ENCODE measurements around the gene CHI3L2. TPM values are rescaled to one million over a fixed set of nuclear protein-coding genes. Genes with fewer than 3 reads are reported as not detected.

The CHI3L2 gene
- total and polyA plus RNA-seq, 2 of the 4 experiments (the other 2 are of a cell fraction): 0.18 to 0.19 TPM

DNA sequence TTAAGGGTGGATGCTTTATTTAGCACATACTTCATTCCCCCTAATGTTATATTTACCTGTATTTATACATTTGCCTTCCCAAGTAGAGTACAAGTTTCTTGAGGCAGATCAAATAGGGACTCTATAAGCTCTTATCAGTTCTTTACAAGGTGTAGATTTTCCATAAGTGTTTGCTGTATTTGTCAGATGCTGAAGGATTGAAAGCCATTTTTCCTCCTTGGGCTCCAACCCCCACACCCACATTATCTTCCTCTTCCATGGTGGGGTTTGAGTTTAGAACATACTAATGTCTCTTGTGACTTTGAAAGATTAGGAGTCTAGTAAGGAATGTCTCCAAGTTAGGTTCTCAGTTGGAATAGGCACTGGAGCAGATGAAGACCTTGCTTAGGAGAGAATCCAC lies 2.4 kb upstream of the CHI3L2 start:
- ATAC-seq (ENCODE audit: low read depth) (no peak), DNase-seq (no peak)
- Histone ChIP-seq H3K27me3 (ENCODE audit: control insufficient read depth, insufficient read depth, low read length) (no peaks in the 10 kb centered on the region), H3K9ac (ENCODE audit: low read depth, low read length) (no peak overlapping the region), H3K4ac (ENCODE audit: low read depth, low read length) (no peak overlapping the region), H3K36me3 (ENCODE audit: control insufficient read depth, insufficient read depth, low read length) (no peaks in the 10 kb centered on the region), H2AK9ac (replicated peaks; ENCODE audit: low read depth, low read length, poor library complexity) (no peak overlapping the region), H3K14ac (replicated peaks; ENCODE audit: low read depth, low read length) (no peak overlapping the region), H2BK20ac (ENCODE audit: low read depth, low read length) (no peak overlapping the region), H4K8ac (ENCODE audit: low read depth in 2 of 2, low read length in 2 of 2) (no peak overlapping the region), H3K27ac (ENCODE audit: insufficient read depth, low read length) (no peak overlapping the region), H3K18ac (ENCODE audit: low read depth, low read length) (no peak overlapping the region), H2AFZ (replicated peaks; ENCODE audit: low read length, poor library complexity) (no peak overlapping the region), H3K4me2 (ENCODE audit: low read depth, low read length) (no peak overlapping the region), H2BK120ac (ENCODE audit: low read depth, low read length) (no peak overlapping the region), H2BK15ac (ENCODE audit: low read depth, low read length) (no peak overlapping the region), H3K56ac (ENCODE audit: extremely low read depth, insufficient read depth, low read length) (no peak overlapping the region), H3K79me1 (ENCODE audit: low read depth in 1 of 2, low read length in 2 of 2) (no peaks in the 10 kb centered on the region), H4K20me1 (ENCODE audit: insufficient read depth, low read length) (no peaks in the 10 kb centered on the region), H4K91ac (ENCODE audit: insufficient read depth, low read depth, low read length) (no peak overlapping the region), H3K23ac (ENCODE audit: low read depth, low read length) (no peak overlapping the region), H2BK5ac (ENCODE audit: low read depth, low read length, poor library complexity, severe bottlenecking) (no peak overlapping the region), H3K9me3 (ENCODE audit: control insufficient read depth, insufficient read depth, low read length) (no peaks in the 10 kb centered on the region), H3K9me1 (ENCODE audit: insufficient read depth, low read length) (no peaks in the 10 kb centered on the region), H3K4me1 (ENCODE audit: control insufficient read depth, insufficient read depth, low read length) (peaks cover 15% of the 10 kb centered on the region), H4K5ac (ENCODE audit: low read depth, low read length) (no peak overlapping the region), H3K4me3 (ENCODE audit: insufficient read depth, low read depth, low read length) (no peak overlapping the region), H2AK5ac (ENCODE audit: low read depth, low read length) (no peak overlapping the region)
- dilution Hi-C loops (cut with HindIII; ENCODE audit: low sequenced_read_pairs, unreplicated experiment) (no loop called here), in situ Hi-C loops (cut with MboI; ENCODE audit: low sequenced_read_pairs) (loop anchor here (10.0 kb wide), 3 partner anchors 110 to 540 kb away; no protein-coding TSS in a partner anchor), intact Hi-C loops (cut with micrococcal nuclease) (loop anchor here (5.0 to 10.0 kb wide), 2 partner anchors 190 to 532 kb away; partner anchors contain the start of gene DDX20)
- no peak for TF ChIP-seq CEBPB (IDR thresholded peaks at IDR 0.05; ENCODE audit: low read depth, low read length)
- TF ChIP-seq, protein P1, sequence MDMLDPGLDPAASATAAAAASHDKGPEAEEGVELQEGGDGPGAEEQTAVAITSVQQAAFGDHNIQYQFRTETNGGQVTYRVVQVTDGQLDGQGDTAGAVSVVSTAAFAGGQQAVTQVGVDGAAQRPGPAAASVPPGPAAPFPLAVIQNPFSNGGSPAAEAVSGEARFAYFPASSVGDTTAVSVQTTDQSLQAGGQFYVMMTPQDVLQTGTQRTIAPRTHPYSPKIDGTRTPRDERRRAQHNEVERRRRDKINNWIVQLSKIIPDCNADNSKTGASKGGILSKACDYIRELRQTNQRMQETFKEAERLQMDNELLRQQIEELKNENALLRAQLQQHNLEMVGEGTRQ (IDR thresholded peaks at IDR 0.05; ENCODE audit: low read depth, low read length): no peak
- no peak for TF ChIP-seq NFE2L2 (IDR thresholded peaks at IDR 0.05; ENCODE audit: low read depth, low read length)
- TF ChIP-seq MAZ (IDR thresholded peaks at IDR 0.05; ENCODE audit: borderline replicate concordance, low read depth, low read length): no peak
- TF ChIP-seq POLR2A (IDR thresholded peaks at IDR 0.05; ENCODE audit: low read depth, low read length): no peak
- TF ChIP-seq MAFK (IDR thresholded peaks at IDR 0.05; ENCODE audit: low read depth, low read length): no peak
- no peak for TF ChIP-seq BHLHE40 (IDR thresholded peaks at IDR 0.05; ENCODE audit: low read depth, low read length)
- no peak for TF ChIP-seq RAD21 (IDR thresholded peaks at IDR 0.05; ENCODE audit: low read length)
- TF ChIP-seq, protein P2, sequence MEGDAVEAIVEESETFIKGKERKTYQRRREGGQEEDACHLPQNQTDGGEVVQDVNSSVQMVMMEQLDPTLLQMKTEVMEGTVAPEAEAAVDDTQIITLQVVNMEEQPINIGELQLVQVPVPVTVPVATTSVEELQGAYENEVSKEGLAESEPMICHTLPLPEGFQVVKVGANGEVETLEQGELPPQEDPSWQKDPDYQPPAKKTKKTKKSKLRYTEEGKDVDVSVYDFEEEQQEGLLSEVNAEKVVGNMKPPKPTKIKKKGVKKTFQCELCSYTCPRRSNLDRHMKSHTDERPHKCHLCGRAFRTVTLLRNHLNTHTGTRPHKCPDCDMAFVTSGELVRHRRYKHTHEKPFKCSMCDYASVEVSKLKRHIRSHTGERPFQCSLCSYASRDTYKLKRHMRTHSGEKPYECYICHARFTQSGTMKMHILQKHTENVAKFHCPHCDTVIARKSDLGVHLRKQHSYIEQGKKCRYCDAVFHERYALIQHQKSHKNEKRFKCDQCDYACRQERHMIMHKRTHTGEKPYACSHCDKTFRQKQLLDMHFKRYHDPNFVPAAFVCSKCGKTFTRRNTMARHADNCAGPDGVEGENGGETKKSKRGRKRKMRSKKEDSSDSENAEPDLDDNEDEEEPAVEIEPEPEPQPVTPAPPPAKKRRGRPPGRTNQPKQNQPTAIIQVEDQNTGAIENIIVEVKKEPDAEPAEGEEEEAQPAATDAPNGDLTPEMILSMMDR (conservative IDR thresholded peaks at IDR 0.05; ENCODE audit: low read depth, low read length): no peak
- no peak for TF ChIP-seq RCOR1 (IDR thresholded peaks at IDR 0.05; ENCODE audit: insufficient replicate concordance, low read length)
- no peak for TF ChIP-seq SMC3 (IDR thresholded peaks at IDR 0.05; ENCODE audit: low read depth, low read length)
- no peak for TF ChIP-seq CHD1 (IDR thresholded peaks at IDR 0.05; ENCODE audit: low read depth, low read length)
- TF ChIP-seq FOS (IDR thresholded peaks at IDR 0.05; ENCODE audit: low read depth, low read length): no peak
- ChIA-PET CTCF (interaction anchor here (0.6 kb wide), 1 partner anchor 101 kb away, joined by 3 read pairs; no protein-coding TSS in a partner anchor), POLR2A (ENCODE audit: unreplicated experiment) (no interaction called here)
- BruUV-seq (replicated peaks): no TSS peak
